NCI-H2171 treated with DMSO at 0.1 percent for 48 hours (cell line): Measurements from ENCODE around the gene FBXO38.

ENCODE experiments used
- DNase-seq: peaks from one replicate; lab custom pipeline; 2025; lab: John Stamatoyannopoulos, UW

FBXO38 gene

DNA sequence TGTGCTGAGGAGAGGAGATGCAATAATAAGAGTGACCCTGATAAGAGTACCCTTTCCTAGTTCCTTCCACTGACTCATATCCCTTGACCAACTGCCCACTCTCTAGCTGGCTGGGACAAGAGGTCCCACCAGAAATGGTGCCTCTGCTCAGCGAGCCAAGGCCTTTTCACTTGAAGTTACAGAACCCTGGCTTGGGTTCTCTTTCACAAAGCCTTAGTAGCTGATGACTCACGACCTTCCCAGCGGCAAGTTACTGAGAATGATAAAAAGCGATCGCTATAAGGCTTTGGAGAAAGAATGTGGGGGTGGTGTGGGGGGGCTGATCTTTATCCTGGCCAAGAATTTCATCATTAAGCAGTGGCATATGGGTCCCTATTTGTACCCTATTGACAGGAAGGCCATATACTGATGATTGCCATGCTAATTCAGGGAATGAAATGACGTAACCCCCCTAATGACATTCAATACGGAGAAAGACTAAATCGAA is 90.3 kb downstream of the FBXO38 start:
- no peak for DNase-seq

DNA sequence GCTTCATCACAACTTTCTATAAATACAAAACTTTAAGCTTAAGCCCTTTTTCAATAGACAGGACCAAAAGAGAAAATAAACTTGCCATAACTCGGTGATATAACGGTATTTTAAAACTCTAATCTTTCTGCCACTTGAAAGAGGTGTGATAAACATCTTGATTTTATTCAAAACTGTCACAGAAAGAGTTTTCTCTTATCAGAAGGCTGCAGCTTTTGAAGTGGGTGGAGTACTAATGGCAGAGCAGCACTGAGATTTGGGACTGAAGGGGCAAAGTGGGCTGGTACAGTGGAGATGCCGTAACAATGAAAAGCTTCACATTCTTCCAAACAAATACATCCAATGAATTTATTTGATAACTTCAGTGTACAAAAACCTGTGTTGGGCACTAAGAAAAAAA is 92.5 kb downstream of the FBXO38 start:
- DNase-seq, result no peak

- DNase-seq, result no peak
Observed at GRCh38 chr5:148477429-148477828, 93.7 kb downstream of the FBXO38 start.

DNA sequence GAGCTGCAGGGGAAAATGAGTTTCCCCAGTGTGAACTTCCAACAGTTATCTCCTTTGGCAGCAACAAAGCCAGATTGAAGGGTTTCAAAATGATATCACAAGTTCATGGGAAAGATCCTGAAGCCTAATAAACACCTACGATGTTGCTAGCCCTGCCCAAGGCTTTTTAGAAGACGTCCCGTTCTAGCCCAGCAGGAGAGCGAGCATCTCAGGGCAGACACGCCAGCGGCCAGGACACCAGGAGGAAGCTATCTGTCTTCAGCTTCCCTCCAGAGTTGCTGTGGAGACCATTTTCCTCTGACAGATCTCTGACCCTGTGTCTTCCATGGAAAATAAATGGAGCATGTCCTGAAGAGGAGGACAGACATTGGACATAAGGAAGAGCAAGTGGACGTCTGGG is 98.4 kb downstream of the FBXO38 start:
- DNase-seq, result no peak

DNA sequence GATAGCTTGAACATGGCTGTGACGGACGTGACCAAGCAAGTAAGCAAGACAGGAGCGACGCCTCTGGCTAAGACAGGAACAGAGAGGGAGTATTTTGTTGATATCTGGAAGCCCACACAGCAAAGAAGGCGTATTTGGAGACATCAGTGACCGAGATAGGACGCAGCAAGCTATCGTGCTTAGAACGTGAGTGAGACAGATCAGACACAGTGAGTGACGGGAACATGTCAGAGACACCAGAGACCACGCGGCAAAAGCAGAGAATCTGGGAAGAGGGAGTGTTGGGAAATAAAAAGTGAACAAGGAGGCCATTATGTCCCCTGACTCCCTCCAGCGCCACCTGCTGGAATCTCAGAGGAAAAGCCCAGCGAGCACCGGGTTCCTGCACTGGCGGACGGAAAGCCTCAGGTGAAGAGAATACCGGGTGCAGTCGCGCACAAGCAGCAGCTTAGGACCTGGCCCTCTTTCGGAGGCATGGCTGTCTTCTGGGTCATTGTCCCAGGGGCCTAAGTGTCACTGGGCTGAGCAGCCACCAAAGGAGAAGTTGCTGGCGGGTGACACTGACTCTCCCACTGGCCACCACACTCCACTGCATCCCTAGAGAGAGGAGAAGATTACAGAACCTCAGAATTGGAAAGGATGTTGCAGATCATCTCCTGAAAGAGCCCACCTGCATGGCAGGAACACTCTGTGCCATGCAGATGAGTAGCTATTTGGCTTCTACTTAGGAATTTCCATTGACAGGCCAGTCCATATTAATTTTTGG is 99.1 kb downstream of the FBXO38 start:
- peak; percentile 21 for DNase-seq

DNA sequence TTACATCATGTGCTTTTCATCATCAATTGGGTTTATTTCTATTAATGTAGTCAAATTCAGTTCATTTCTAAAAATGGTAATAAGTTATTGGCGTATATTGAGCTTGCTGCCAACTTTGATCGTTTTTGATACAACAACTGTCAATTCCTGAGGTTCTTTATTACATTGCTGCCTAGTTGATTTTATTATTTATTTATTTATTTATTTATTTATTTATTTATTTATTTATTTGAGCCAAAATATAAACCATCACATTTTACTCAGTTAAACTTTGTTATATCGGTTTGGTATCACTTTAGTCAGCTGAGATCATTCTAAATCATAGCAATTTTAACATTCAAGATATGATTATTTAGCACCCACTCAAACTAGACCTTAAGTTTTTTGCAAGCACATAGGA is 100.0 kb downstream of the FBXO38 start:
- DNase-seq, result no peak

DNA sequence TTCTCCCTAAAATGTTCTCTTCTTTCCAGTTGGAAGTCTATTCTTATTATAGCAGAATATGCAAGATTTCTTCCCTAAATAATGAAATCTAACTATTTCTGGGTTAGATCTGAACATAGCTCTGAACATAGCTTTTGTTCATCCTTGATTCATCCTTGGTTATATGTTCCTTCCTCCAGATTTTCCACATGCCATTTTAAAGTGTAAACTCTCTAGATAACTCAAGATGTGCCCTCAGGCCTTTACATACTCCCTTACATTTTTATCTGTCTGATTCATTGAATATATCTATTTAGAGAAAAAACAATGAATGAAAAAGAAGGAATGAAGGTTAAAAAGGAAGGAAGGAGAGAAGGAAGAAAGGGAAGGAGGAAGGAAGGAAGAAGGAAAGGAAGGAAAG is 100.9 kb downstream of the FBXO38 start:
- DNase-seq, result no peak

- no peak for DNase-seq
Observed at GRCh38 chr5:148486456-148486855, 102.7 kb downstream of the FBXO38 start.

GRCh38 chr5:148488757-148489156 is 105.0 kb downstream of the FBXO38 start:
- DNase-seq, result no peak

DNA sequence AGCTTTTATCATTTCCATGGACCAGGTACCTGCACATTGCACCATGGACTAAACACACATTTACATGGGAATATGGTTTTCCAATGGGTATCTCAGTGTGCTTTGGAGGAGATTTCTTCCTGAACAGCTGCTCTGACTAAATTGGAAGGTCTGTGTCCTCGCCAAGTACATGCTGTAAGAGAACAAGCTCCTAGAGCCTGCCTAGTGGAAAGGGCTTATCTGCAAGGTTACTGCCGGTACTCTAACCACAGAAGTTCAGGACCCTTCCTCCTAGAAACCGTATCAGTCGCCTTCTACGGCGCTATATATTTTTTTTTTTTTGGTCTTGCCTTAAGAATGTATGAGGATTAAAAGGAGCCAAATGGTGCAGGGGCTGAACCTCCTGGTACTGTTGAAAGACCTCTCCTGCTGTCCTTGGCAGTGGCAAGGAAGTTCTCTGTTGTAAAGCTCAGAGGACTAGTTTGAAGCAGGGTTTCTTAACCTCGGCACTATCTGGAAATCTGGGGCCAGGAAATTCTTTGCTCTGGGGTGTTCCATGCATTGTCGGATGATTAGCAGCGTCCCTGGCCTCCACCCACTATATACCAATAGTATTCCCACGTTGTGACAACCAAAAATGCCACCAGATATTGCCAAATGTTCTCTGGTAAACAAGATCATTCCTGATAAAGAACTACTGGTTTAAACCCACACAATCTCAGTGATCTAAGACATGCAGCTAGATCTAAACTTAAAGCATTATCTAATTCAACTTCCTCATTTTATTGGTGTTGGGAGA is 107.4 kb downstream of the FBXO38 start:
- DNase-seq, result no peak

GRCh38 chr5:148491793-148492184 is 108.0 kb downstream of the FBXO38 start:
- DNase-seq, result no peak

- no peak for DNase-seq
Observed at GRCh38 chr5:148492351-148492750, 108.6 kb downstream of the FBXO38 start.
